Fibroblast of pulmonary artery (primary cell): Measurements from ENCODE around the gene SYNC.
"Not testable (repeated sequence)": the region's sequence is repeated elsewhere in the genome, so short reads cannot be mapped to it uniquely, and the experiment has no call there.

ENCODE experiments used
- DNase-seq: peaks from one replicate; pipeline ENCODE4 v3.0.0-alpha.2; 2010; ENCODE audit warnings: low read depth
- H3K4me3 ChIP-seq: replicated peaks from 2 replicates; pipeline ENCODE4 v1.5.1; 2011; ENCODE audit warnings: low read depth, mild to moderate bottlenecking, control low read depth, low read length, moderate library complexity
- CTCF ChIP-seq: IDR thresholded peaks from 2 replicates; pipeline ENCODE4 v1.5.1; 2011; ENCODE audit warnings: mild to moderate bottlenecking, control low read depth, low read length, inconsistent platforms; ENCODE audit errors: missing control alignments

Gene SYNC

GRCh38 chr1:32639489-32640075 lies 63.0 kb downstream of the SYNC start:
- no peak for DNase-seq
- TF ChIP-seq CTCF, result no peak

DNA sequence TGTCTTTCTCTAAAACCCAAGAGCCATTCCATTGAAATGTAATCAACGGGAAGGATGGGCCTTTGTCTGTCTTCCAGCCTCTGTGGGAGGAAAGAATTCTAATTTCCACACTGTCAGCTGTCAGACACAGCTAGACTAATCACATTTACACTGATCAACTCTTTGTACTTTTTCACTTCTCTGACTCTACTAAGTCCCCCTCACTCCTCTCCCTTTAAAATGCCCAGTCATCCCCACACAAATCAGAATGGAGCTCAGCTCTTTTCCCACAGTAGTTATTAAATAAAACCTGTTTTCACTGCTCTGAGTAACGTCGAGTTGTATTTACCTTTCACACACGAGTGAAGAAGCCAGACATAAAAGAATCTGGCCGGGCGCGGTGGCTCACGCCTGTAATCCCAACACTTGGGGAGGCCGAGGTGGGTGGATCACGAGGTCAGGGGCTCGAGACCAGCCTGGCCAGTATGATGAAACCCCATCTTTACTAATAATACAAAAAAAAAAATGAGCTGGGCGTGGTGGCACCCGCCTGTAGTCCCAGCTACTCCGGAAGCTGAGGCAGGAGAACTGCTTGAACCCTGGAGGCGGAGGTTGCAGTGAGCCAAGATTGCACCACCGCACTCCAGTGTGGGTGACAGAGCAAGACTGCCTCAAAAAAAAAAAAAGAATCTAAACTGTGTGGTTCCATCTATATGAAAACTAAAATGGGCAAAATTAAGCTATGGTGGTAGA lies 65.5 kb downstream of the SYNC start:
- no peak overlapping the region for H3K4me3 ChIP-seq
- TF ChIP-seq CTCF, result no peak
- DNase-seq, result no peak

More at GRCh38 chr1:32639489-32640075, 63.0 kb downstream of the SYNC start:
- H3K4me3 ChIP-seq, result no peak overlapping the region

DNA sequence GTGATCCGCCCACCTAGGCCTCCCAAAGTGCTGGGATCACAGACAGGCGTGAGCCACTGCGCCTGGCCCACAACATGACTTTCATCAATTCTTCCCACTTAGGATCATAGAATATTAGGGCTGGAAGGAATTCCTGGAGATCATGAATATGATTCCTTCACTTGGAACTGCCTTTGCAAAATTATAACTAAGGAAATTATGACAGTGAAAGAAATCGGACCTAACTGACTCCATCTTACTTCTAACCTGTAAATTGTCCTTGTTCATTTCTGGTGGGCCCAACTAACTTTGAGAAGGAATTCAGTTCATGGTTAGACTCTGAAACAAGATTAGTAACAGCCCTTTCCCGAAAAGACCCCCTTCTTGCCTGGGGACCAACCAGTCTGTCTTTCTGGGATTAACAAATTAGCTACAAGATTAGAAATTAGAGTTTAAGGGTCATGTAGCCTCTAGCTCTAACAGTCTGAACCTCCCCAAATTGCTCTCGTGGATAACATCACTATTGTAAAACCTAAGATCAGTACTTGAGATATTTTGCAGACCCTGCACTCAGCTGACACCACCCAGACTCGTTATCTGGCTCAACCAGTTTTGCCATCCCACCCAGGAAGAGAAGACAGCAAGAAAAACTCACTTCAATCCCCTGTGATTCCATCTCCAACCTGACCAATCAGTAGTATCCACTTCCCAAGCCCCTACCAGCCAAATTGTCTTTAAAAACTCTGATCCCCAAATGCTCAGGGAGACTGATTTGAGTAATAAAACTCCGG lies 66.9 kb downstream of the SYNC start:
- no peak overlapping the region for H3K4me3 ChIP-seq
- no peak for TF ChIP-seq CTCF
- no peak for DNase-seq

DNA sequence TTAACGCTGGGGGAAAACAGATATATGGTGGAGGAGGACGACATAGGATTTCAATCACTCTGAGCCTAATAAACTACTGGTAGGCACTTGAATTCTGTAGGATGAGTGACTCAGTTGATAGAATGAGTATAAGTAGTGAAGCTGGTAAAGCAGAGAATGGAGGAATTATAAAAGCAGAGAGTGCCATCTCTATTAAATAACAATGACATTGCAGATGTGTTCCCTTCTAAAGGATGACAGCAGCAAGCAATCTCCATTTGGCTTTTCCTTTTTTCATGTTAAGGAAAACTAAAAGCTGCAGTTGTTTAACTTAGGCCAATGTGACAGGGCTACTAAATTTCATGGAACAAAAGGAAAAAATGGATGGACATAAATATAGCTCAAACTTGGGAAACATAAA lies 69.7 kb downstream of the SYNC start:
- H3K4me3 ChIP-seq, result no peak overlapping the region
- TF ChIP-seq CTCF, result no peak
- no peak for DNase-seq

GRCh38 chr1:32630173-32630572 lies 72.4 kb downstream of the SYNC start:
- DNase-seq, H3K4me3 ChIP-seq: not testable (repeated sequence)
